GM19025 (cell line): Measurements from ENCODE around the gene KCNT1.

Experiments
- ATAC-seq: cut with Tn5 transposase; IDR thresholded peaks from one replicate; pipeline ENCODE4 v1.9.1; 2021; ENCODE audit warnings: mild to moderate bottlenecking, low read depth, moderate library complexity; ENCODE audit not compliant: unreplicated experiment

Gene KCNT1

DNA sequence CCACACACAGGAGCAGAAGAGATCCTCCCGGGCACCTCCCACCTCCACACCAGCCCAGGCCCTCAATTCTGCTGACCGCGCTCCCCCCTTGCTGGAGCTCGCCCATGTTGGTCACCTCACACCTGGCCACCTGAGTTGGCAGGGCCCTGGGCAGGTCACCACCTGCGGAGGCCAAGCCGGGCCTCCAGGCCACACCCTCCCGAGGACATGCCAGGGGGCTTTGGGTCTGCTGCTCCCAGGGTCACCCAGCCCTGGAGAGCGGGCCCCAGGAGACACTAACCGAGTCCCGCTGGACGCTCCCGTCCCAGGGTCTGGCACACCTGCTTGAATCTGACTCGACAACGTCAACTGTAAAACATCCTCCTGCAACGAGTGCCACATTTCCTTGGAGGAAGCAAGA lies 4.8 kb upstream of the KCNT1 start:
- no peak for ATAC-seq

DNA sequence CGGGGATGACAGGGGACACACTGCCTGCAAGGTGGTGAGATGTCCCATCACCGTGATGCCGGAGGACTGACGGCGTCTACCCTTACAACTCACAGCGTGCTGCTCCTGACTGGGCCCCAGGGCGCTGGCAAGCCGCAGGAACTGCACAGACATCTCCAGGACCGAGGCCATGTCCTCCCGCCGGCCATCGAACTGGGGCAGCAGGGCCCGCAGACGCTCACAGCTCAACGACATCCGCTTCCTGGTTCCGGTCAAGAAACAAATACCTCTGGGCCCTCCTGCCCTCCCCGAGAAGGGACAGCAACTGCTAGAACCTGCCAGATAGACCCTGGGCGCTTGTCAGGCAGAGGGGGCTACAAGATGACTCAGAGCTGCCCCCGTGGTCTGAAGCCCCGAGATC lies 3.7 kb upstream of the KCNT1 start:
- no peak for ATAC-seq

- ATAC-seq = no peak
These were observed 3.2 kb upstream of the KCNT1 start for GRCh38 chr9:135698767-135699166.

DNA sequence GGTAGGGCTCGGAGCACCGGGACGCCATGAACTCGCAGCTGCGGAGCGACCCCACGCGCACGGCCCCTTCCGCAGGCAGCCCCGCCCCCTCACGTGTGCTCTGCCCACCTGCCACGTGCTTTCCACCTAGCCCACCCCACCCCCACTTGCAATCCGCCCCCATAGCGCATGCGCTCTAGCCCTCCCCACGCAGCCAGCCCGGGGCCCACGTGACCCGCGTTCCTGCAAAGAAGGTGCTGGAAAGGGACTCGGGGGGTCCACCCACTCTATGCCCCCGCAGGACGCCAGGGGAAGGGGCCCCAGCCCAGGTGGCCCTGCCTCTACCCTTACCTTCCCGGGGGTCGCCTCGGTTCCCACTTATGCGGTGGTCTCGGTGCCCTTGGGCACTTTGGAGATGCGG lies 2.5 kb upstream of the KCNT1 start, which contains the start of gene SOHLH1:
SOHLH1 (minus strand) TSS at position 42 of the 400 bp plus-strand sequence; CDS start at position 28, 14 bp downstream.
- ATAC-seq = no peak

DNA sequence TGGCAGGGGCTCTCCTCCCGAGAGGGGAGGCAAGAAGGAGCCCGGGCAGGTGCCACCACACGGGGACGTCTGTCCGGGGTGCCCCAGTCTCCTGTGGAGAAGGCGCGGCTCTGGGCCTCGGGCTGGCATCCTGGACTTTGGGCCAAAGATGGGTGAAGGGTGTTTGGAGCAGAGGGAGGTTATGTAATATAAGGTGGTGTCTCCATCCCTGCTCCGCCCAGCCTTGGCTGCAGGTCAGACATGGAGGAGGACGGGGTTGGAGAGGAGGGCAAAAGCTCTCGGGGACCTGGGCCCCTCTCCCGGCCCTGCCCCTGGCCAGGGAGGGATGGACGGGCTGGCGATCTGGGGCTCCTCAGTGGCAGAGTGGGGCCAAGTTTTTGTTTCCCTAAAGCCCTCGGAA lies 1.5 kb upstream of the KCNT1 start:
- no peak for ATAC-seq

DNA sequence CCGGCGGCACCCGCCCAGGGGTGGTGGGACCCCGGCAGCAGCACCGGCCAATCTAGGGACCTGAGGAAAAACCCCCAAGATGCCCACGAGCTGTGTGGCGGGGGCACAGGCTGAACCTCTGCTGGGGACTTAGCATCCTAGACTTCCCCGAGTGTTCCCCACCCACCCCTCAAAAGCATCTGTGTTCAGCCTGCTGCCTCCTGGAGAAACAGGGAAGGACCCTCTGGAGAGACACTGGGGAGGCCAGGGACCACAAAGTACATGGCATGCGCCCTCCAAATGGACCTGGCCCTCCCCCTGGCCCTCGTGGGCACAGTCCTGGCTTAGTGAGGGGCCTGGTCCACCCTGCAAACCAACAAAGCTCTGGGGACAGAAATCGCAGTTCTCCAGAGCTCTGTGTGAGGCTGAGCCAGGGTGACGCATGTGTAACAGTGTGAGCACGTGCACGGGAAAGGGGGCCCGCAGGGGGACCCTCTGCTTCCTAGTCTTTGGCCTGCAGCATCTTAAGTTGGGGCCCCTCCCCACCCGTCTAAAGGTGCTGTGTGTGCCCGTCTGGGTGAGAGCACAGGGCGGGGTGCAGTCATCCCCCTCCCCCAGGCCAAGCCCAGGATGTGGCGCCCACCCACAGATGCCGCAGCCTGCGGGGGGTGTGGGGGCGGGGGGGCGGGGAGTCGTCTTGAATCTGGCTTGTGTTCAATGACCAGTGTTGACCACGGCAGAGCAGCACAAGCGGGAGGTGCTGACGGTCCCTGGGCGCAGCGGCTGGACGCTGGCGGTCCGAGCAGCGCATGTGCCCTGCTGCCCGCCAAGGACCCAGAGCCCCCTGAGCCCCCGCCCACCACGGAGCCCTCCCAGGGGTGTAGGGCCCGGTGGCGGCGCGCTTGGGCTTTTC lies 672 bp upstream of the KCNT1 start:
- ATAC-seq = no peak

DNA sequence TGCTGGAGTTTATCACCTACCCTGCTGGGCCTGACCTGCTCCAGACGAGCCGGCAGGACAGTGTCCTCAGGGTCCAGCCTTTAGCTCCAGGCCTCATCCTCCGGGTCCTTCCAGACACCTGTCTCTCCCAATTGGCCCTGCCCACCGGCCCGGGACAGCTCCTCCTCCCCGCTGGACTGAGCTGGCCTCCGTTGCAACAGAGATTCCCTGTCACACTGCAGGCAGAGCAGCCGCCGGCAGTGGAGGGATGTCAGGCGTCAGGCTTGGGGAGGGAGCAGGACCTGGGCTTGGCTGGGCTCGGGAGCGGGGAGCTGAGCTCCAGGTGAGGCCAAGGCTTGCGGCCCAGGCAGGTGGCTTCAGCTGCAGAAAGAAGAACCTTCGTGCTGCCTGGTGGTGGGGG lies 1.7 kb downstream of the KCNT1 start:
- ATAC-seq = no peak

DNA sequence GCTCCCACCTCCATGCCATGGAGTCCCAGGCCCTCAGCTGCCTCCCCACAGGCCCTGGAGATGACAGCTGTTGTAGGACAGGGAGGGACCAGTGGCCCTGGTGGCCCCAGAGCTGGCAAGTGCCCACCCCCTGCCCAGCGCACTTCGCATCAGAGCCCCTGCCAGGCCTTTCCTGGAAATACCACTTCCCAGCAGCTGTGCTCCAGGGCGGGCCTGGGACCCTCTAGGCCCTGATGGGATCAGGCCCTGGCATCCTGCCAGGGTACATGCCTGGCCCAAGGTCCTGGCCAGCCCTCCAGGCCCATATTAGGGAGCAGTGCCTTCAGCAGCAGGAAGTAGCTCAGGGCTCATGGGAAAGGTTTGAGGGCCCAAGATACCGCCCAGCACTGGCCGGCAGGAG lies 2.5 kb downstream of the KCNT1 start:
- ATAC-seq = no peak

- ATAC-seq = no peak
These were observed 3.4 kb downstream of the KCNT1 start for GRCh38 chr9:135705376-135705775.

GRCh38 chr9:135706288-135706687 lies 4.3 kb downstream of the KCNT1 start:
- ATAC-seq = no peak

DNA sequence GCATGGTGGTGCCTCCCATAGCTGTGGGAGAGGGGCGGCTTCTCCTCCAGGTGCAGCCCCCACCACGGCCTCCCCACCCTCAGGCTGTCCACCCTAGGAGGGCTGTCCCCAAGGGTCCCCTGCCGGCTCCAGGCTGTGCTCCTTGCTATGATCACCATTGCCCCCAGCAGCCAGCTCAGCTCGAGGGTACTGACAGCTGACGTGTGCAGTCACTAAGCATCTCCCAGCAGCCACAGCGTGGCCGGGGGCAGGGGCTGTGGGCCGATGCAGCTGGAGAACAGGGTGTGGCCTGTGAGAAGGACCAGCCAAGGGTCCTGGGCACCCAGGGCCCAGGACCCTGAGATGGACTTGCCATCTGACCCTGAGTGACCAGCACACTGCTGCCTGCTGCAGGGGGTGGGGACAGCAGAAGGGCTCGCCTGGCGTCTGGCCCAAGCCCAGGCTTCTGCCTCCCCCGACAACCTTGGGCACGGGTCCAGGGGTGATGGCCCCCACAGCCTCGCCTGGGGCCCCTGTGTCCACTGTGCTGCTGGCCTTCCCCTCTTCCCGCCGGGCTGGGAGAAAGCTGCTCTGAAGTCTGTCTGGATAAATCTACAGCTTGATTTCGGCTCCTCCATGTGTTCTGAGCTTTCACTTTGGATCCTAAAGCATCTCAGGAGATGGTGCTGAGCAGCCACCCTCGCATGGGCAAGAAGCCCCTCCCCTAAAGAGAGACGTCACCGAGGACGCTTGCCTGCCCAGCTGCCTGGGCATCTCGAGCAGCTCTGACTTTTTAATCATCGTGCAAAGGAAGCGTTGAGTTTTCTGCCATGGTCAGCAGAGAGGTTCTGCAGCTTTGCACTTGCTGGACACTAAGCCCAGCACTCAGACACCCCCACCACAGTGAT lies 5.5 kb downstream of the KCNT1 start:
- ATAC-seq = no peak

GRCh38 chr9:135708164-135708563 lies 6.2 kb downstream of the KCNT1 start:
- ATAC-seq = no peak

DNA sequence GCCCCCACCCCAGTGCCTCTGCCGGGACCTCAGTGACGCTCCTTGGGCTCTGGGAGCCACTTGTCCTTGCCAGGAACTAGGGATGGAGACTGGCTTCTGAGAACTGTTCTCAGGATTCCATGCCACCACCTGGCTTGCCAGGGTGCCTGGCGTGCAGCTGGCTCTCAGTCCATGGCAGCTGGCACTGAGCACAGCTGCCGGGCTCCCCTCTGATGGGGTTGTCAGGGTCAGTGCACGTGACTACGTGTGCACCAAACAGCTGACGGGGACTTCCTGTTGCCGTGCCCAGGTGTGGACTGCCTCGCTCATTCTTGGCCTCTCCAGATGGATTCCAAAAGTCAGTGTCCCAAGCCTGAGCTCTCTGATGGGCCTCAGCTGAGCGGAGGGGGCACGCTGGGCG lies 9.4 kb downstream of the KCNT1 start:
- no peak for ATAC-seq

GRCh38 chr9:135711881-135712280 lies 9.9 kb downstream of the KCNT1 start:
- ATAC-seq = no peak

DNA sequence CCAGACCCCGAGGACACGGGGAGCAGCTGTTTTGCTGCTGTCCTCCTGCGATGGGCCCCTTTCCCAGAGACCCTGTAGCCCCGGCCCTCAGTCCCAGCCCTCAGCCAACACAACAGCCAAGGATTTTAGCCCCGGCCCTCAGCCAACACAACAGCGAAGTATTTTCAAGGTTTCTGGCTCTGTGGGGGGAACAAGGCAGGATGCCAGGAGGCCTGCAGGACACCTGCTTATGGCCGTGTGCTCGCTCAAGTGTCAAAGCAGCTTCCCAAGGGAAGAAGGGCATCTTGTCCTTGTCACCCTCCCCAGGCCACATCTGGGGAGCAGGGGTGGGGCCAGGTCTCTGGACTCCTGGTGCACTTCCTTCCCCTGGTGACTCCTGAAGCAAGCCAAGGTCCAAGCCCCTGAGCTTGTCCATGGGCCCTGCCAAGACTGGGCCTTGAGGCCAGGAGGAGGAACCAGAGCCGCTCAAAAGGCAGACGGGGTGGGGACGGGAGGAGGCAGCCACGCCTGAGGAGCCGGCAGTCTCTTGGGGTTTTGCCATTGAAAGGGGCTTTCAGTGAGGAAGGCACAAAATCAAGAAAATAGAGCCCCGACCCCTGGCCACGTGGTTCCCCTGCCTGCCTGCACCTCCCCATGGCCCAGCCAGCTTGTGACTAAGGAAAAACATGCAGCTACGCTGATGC lies 10.8 kb downstream of the KCNT1 start:
- no peak for ATAC-seq

DNA sequence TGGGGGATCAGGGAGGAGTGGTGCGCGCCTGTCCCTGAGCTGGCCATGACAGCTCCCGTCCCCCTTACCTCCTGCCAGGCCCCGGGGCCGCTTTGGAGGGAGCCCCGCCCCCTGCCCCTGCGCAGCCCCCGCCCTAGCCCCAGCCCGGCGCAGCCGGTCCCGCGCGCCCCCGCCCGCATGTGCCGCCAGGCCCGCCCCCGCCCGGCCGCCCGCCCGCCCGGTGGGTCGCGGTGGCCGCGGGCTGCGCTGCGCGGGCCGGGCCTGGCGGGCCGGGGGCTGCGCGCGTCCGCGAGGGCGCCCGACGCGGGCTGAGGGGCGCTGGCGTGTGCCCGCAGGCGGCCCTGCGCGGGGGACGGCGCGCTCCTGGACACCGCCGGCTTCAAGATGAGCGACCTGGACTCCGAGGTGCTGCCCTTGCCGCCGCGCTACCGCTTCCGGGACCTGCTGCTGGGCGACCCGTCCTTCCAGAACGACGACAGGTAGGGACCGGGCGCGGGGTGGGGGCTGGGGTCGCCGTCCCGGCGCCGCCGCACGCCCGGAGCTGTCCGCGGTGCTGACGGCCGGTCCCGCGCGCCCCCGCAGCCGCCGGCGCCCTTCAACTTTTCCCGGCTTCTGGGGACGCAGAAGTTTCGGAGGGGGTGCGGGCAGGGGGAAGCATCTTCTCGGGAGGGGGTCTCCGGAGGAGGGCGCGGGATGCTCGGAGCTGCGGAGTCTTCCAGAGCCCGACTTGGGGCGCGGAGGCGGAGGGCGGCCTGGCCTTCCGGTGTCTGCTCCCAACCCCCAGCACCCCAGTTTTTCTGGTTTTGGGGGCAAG lies 12.5 kb downstream of the KCNT1 start:
- no peak for ATAC-seq

DNA sequence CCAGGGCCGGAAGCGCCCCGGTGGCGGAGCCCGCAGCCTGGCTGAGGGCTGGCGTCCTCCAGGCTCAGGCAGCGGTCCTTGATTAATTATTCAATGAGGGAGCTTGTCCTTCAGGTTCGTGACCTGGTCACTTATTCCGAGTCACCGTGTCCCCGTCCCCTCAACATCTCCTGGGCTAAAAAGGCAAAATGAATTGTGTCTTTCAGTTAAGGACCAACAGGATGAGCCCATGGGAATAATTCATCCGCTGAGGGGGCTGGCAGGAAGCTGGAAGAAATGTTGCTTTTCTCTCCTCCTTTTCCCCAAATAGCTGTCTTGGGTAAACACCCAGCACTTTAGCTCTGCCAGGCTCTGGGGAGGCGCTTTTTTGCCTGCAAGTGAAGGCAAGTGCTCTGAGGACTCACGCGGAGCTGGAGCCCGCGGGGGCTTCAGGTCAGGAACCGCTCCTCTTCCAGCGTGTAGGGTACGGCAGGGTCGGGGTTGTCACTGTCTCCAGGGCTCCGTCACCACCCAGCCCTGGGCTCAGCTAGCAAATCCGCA lies 13.1 kb downstream of the KCNT1 start:
- no peak for ATAC-seq

DNA sequence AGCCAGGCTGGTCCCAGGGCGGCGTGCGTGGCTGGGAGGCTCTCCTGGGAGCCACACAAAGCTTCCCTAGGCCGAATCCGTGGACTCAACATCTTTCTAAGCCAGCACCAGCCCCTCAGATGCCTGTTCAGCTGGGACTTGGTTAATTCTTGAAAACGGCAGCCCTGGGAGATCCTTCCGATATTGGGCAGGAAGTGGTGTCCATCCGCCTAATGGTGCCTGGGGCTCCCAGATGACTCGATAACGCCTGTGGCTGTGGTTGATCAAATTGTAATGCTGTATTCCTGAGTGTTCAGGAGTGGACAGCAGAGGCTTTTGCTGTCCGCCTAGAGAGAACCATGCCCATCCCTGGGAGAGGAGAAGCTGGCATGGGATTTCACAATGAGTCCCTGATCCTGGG lies 14.1 kb downstream of the KCNT1 start:
- ATAC-seq = no peak

DNA sequence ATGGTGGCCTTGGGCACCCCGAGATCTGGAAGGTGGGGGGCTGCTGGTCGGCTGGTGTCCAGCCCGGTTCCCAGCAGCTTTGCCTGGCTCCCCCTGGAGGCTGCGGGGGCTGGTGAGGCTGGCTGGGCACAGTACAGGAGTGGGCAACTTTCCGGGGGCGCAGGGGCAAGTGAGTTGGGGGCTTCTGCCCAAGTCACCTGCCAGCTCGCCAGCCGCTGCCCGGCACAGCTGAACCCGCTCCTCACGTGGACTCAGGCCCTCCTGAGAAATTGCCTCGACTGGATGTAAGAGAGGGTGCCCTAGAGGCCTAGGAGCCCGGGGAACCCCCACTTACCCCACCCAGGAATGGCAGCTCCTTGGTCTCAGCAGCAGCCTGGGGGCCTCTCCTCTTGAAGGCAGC lies 15.4 kb downstream of the KCNT1 start:
- no peak for ATAC-seq

GRCh38 chr9:135718616-135719015 lies 16.6 kb downstream of the KCNT1 start:
- ATAC-seq = no peak
